Hepatocyte (in vitro differentiated cells): ENCODE results near the gene LATS1. TPM values are rescaled to one million over a fixed set of nuclear protein-coding genes. Genes with fewer than 3 reads are reported as not detected.

Source experiments
- DNase-seq: peaks from one replicate; pipeline ENCODE4 v3.0.0-alpha.2; 2016; ENCODE audit warnings: low spot score
- H2AFZ ChIP-seq: fragments of 200-600 bp; sonication (generic); 2 replicates; pipeline ENCODE4 v1.6.0; 2016; ENCODE audit warnings: antibody characterized with exemption, mild to moderate bottlenecking
- H3K27ac ChIP-seq: fragments of 200-600 bp; sonication (generic); 2 replicates; pipeline ENCODE4 v1.5.1; 2016; ENCODE audit warnings: mild to moderate bottlenecking
- H3K27me3 ChIP-seq: fragments of 200-600 bp; sonication (generic); 2 replicates; pipeline ENCODE4 v1.6.1; 2016
- H3K36me3 ChIP-seq: fragments of 200-600 bp; sonication (generic); replicated peaks from 2 replicates; pipeline ENCODE4 v1.5.1; 2016; ENCODE audit warnings: low read depth; ENCODE audit not compliant: insufficient read depth
- H3K4me1 ChIP-seq: fragments of 200-600 bp; sonication (generic); 2 replicates; pipeline ENCODE4 v1.5.1; 2016; ENCODE audit warnings: mild to moderate bottlenecking, moderate library complexity; ENCODE audit not compliant: insufficient read depth
- H3K4me2 ChIP-seq: fragments of 200-600 bp; sonication (generic); 2 replicates; pipeline ENCODE4 v1.6.0; 2016
- H3K4me3 ChIP-seq: fragments of 200-600 bp; sonication (generic); 2 replicates; pipeline ENCODE4 v1.5.1; 2016; ENCODE audit warnings: mild to moderate bottlenecking
- H3K79me2 ChIP-seq: fragments of 200-600 bp; sonication (generic); 2 replicates; pipeline ENCODE4 v1.6.0; 2017; ENCODE audit warnings: mild to moderate bottlenecking
- H3K9me2 ChIP-seq: fragments of 200-600 bp; sonication (generic); replicated peaks from 2 replicates; pipeline ENCODE4 v1.6.0; 2017; ENCODE audit warnings: mild to moderate bottlenecking; ENCODE audit not compliant: insufficient read depth
- H3K9me3 ChIP-seq: fragments of 200-600 bp; sonication (generic); 2 replicates; pipeline ENCODE4 v1.5.1; 2016; ENCODE audit warnings: low read depth, mild to moderate bottlenecking
- H4K20me1 ChIP-seq: fragments of 200-600 bp; sonication (generic); 2 replicates; pipeline ENCODE4 v1.6.0; 2016; ENCODE audit warnings: mild to moderate bottlenecking; ENCODE audit not compliant: insufficient read depth, poor library complexity, severe bottlenecking
- CTCF ChIP-seq: fragments of 200-600 bp; sonication (generic); IDR thresholded peaks from 2 replicates; pipeline ENCODE4 v1.5.1; 2016; ENCODE audit warnings: antibody characterized with exemption, mild to moderate bottlenecking; ENCODE audit not compliant: poor library complexity
- EZH2 ChIP-seq: fragments of 200-600 bp; sonication (generic); IDR thresholded peaks from 2 replicates; pipeline ENCODE4 v1.6.1; 2016; ENCODE audit warnings: antibody characterized with exemption, mild to moderate bottlenecking, borderline replicate concordance
- EZH2phosphoT487 ChIP-seq: fragments of 200-600 bp; sonication (generic); IDR thresholded peaks from one replicate; pipeline ENCODE4 v1.6.1; 2018; ENCODE audit warnings: antibody characterized with exemption, mild to moderate bottlenecking, low read depth, moderate library complexity; ENCODE audit not compliant: unreplicated experiment, severe bottlenecking
- WGBS: methylation state at CpG from one replicate; pipeline ENCODE4 v1.1.6; 2016; ENCODE audit warnings: low lambda C conversion rate; ENCODE audit errors: missing lambda C conversion rate; 5-methylcytosine and 5-hydroxymethylcytosine counted together
- polyA plus RNA-seq: library from polyadenylated mRNA; unstranded; fragments of >200 nt; fragmentation: Nextera tagmentation; extraction: Ambion mirVana; gene quantifications from 2 replicates; pipeline ENCODE4 v1.2.1, GENCODE V29; 2016
- total RNA-seq: library from RNA; depleted of rRNA; stranded (reverse); fragments of >200 nt; gene quantifications from 2 replicates; pipeline ENCODE4 v1.2.3, GENCODE V29; 2014

The LATS1 gene
- total and polyA plus RNA-seq, 2 experiments from 2014 or later, result 6.6 to 26.2 TPM

GRCh38 chr6:149719531-149719930 is 1.6 kb upstream of the LATS1 start:
- H3K27me3 ChIP-seq, result no peaks in the 10 kb centered on the region
- no peak overlapping the region for H2AFZ ChIP-seq
- DNase-seq, result no peak
- peaks cover 13% of the 10 kb centered on the region for H3K4me1 ChIP-seq
- H3K9me2 ChIP-seq, result no peaks in the 10 kb centered on the region
- no peak overlapping the region for H3K4me2 ChIP-seq
- WGBS, result 95% methylated on average over 3 of the region's 3 CpGs
- no peak for TF ChIP-seq CTCF
- TF ChIP-seq EZH2phosphoT487, result no peak
- TF ChIP-seq EZH2, result no peak
- H3K4me3 ChIP-seq, result no peak overlapping the region
- H3K27ac ChIP-seq, result no peak overlapping the region
- H4K20me1 ChIP-seq, result peaks cover 16% of the 10 kb centered on the region
- no peaks in the 10 kb centered on the region for H3K9me3 ChIP-seq
- peaks cover 40% of the 10 kb centered on the region for H3K79me2 ChIP-seq
- no peaks in the 10 kb centered on the region for H3K36me3 ChIP-seq

DNA sequence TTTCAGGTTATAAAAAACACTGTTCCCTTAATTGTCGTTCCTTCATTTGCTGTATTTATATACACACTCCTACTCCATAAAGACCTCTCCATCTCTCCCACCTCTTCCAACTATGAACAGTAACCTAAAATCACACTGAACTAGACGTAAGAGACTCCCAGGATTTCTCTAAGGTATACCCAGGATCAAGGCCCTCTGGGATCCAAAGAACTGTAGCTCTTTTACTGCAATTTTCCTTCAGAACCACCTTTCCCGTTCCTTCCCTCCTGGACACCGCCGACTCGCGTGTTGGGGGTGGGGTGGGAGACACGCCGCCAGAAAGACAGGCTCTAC is 680 bp downstream of the LATS1 start:
- Histone ChIP-seq H3K9me2 (no peaks in the 10 kb centered on the region), H3K27ac (peak overlapping the region; percentile 100), H3K36me3 (no peaks in the 10 kb centered on the region), H3K9me3 (no peaks in the 10 kb centered on the region), H4K20me1 (peaks cover 37% of the 10 kb centered on the region), H2AFZ (peak overlapping the region; percentile 82), H3K4me1 (peaks cover 13% of the 10 kb centered on the region), H3K4me2 (peak overlapping the region; percentile 84), H3K4me3 (peak overlapping the region; percentile 79), H3K79me2 (peaks cover 63% of the 10 kb centered on the region), H3K27me3 (no peaks in the 10 kb centered on the region)
- DNase-seq, result no peak
- no peak for TF ChIP-seq CTCF
- TF ChIP-seq EZH2phosphoT487, result no peak
- no peak for TF ChIP-seq EZH2
- 2% methylated on average over 8 of the region's 9 CpGs for WGBS

DNA sequence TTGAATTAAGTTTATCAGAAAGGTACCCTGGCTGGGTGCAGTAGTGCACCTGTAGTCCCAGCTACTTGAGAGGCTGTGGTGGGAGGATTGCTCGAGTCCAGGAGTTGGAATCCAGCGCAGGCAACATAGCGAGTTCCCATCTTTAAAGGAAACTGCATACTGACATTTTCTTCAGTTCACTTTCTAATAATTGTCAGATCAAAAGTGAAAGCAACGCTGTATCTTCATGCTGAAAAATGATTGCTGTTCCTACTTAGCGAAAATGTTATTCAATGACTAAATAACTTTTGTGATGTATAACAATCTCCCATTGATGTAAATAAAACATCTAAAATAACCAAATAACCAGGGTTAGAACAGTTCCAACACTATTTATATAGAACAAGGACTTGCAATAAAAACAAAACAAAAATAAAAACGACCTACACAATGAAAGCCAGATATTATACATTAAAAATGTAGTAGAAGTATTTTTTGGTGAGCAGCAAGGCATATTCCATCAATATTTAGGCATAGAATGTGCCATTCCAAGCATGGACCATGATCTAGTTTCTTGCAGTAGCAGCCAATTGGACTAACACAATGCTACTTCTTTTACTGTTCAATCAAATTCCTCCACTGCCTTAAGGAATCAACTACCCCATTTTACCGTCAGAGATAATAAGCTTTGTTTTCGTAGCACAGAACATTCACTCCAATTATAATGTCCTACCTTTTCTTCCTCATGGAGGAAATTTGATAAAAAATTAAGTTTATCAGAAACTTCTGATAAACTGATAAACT is 1.5 kb downstream of the LATS1 start:
- H3K4me2 ChIP-seq, result peak overlapping the region; percentile 84
- H3K9me2 ChIP-seq, result no peaks in the 10 kb centered on the region
- whole genome bisulfite sequencing, result 52% methylated on average over 8 of the region's 8 CpGs
- TF ChIP-seq CTCF, result no peak
- no peak for TF ChIP-seq EZH2
- TF ChIP-seq EZH2phosphoT487, result no peak
- H3K36me3 ChIP-seq, result no peaks in the 10 kb centered on the region
- peaks cover 13% of the 10 kb centered on the region for H3K4me1 ChIP-seq
- no peaks in the 10 kb centered on the region for H3K27me3 ChIP-seq
- peak overlapping the region; percentile 82 for H2AFZ ChIP-seq
- peaks cover 71% of the 10 kb centered on the region for H3K79me2 ChIP-seq
- no peaks in the 10 kb centered on the region for H3K9me3 ChIP-seq
- H3K27ac ChIP-seq, result peak overlapping the region; percentile 100
- H4K20me1 ChIP-seq, result peaks cover 44% of the 10 kb centered on the region
- no peak for DNase-seq
- H3K4me3 ChIP-seq, result peak overlapping the region; percentile 79
